Activated CD4-positive, alpha-beta memory T cell treated with anti-CD3 and anti-CD28 coated beads, Interleukin-2, amount 10 ng/mL, durations not matched to agents 7 days and 5 days (primary cell): ENCODE results near the gene GAB1. TPM values are rescaled to one million over a fixed set of nuclear protein-coding genes. Genes with fewer than 3 reads are reported as not detected.

Source experiments
- CTCF ChIA-PET: fragments of 350-600 bp; sonication (Branson Sonifier 250); formaldehyde crosslinking; loops from one replicate; lab custom pipeline; 2021; ENCODE audit warnings: antibody characterized with exemption, inconsistent platforms; lab: Charles Lee
- POLR2A ChIA-PET: fragments of 350-600 bp; sonication (Branson Sonifier 250); formaldehyde crosslinking; loops from one replicate; lab custom pipeline; 2021; ENCODE audit warnings: antibody characterized with exemption; lab: Charles Lee
- DNase-seq: peaks from one replicate; pipeline ENCODE4 v3.0.0-alpha.2; 2020
- H3K27ac Mint-ChIP-seq: one replicate; pipeline ENCODE4 v1.8.0; 2021; ENCODE audit warnings: mild to moderate bottlenecking, mixed read lengths
- H3K27me3 Mint-ChIP-seq: one replicate; pipeline ENCODE4 v1.8.0; 2021; ENCODE audit warnings: mixed read lengths
- H3K36me3 Mint-ChIP-seq: one replicate; pipeline ENCODE4 v1.8.0; 2021; ENCODE audit warnings: low read depth, mixed read lengths
- H3K4me1 Mint-ChIP-seq: one replicate; pipeline ENCODE4 v1.8.0; 2021; ENCODE audit warnings: mixed read lengths
- H3K4me3 Mint-ChIP-seq: one replicate; pipeline ENCODE4 v1.8.0; 2021; ENCODE audit warnings: mild to moderate bottlenecking, mixed read lengths
- H3K9me3 Mint-ChIP-seq: one replicate; pipeline ENCODE4 v1.8.0; 2021; ENCODE audit warnings: mixed read lengths
- total RNA-seq, 2 experiments: library from RNA; stranded (reverse); gene quantifications; one replicate each; pipeline ENCODE4 v1.2.3, GENCODE V29; 2021

Gene GAB1
- total RNA-seq, 2 experiments from 2014 or later, result 0.80 to 0.86 TPM

DNA sequence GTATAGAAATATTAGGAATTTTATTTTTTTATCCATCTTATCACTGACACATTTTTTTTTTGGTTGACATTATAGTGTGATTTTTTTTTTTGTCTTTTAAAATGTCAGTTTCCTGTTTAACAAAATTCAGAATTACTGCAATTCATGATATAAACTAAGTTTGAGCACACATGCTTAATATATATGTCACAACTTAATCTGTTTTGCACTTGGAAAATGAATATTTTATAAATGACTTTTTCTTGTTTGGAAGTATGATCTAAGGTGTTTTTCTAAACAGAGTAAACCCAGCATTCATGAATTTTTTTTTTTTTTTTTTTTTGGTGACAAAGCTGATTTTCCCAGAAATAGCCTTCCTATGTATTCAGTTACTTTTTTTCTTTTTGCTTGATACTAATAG, 179.2 kb downstream of the GAB1 start:
- Mint-ChIP-seq H3K27ac (no peak overlapping the region), H3K4me1 (peaks cover 49% of the 10 kb centered on the region), H3K27me3 (no peaks in the 10 kb centered on the region), H3K9me3 (no peaks in the 10 kb centered on the region), H3K4me3 (peak overlapping the region; percentile 94), H3K36me3 (peaks cover 41% of the 10 kb centered on the region)
- DNase-seq, result no peak
- ChIA-PET CTCF (no interaction called here), POLR2A (interaction anchor here (1.0 to 1.9 kb wide), 2 partner anchors 21 to 43 kb away, joined by 3 to 10 read pairs; no protein-coding TSS in a partner anchor)

DNA sequence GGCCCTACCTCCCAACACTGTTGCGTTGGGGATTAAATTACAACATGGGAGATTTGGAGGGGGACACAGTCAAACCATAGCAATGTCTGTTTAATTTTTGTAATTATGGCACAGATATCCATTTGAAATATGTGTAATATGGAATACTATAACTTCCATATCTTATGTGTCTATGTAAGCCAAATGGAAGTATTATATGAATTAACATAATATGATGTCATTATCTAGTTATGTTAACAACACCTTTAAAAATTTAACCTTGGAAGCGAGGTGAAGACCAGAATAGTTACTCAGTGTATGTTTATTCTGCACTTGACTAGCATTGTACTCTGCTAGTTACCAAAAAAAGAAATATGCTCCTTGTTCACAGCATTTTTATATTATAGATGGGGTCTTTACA, 181.1 kb downstream of the GAB1 start:
- POLR2A ChIA-PET, result no interaction called here
- Mint-ChIP-seq H3K36me3 (peaks cover 54% of the 10 kb centered on the region), H3K4me1 (peaks cover 48% of the 10 kb centered on the region), H3K9me3 (no peaks in the 10 kb centered on the region), H3K4me3 (no peak overlapping the region), H3K27ac (no peak overlapping the region), H3K27me3 (no peaks in the 10 kb centered on the region)
- DNase-seq, result no peak
- CTCF ChIA-PET, result no interaction called here

Other genes with a start within 250 kb of the GAB1 start
- gene USP38, start 152.0 kb upstream of the GAB1 start, total RNA-seq, result 10 to 100 TPM; 25.9 to 27.9 TPM
- gene SMARCA5, start 176.8 kb downstream of the GAB1 start, total RNA-seq, result 10 to 100 TPM; 51.7 to 53.3 TPM